Neuronal stem cell (in vitro differentiated cells): ENCODE results near the gene MIEN1.
"Not testable (repeated sequence)": the region's sequence is repeated elsewhere in the genome, so short reads cannot be mapped to it uniquely, and the experiment has no call there.

Experiments
- DNase-seq: peaks from one replicate; pipeline ENCODE4 v3.0.0-alpha.2; 2013; ENCODE audit warnings: low spot score
- H2AFZ ChIP-seq: one replicate; pipeline ENCODE4 v1.6.1; 2013; ENCODE audit warnings: mild to moderate bottlenecking, low read length, inconsistent platforms
- H2AK5ac ChIP-seq: 2 replicates; pipeline ENCODE4 v1.6.1; 2013; ENCODE audit warnings: low read depth, mild to moderate bottlenecking, inconsistent platforms, low read length, moderate library complexity, mixed read lengths
- H2BK120ac ChIP-seq: 2 replicates; pipeline ENCODE4 v1.6.1; 2013; ENCODE audit warnings: low read depth, mild to moderate bottlenecking, inconsistent platforms, low read length, moderate library complexity, mixed read lengths
- H2BK12ac ChIP-seq: one replicate; pipeline ENCODE4 v1.6.1; 2013; ENCODE audit warnings: low read length, inconsistent platforms
- H2BK15ac ChIP-seq: 2 replicates; pipeline ENCODE4 v1.6.1; 2013; ENCODE audit warnings: mild to moderate bottlenecking, low read length, inconsistent platforms, mixed read lengths
- H2BK5ac ChIP-seq: one replicate; pipeline ENCODE4 v1.6.1; 2013; ENCODE audit warnings: inconsistent platforms, mild to moderate bottlenecking, low read length, moderate library complexity
- H3K14ac ChIP-seq: one replicate; pipeline ENCODE4 v1.6.1; 2013; ENCODE audit warnings: low read length, inconsistent platforms
- H3K18ac ChIP-seq: 2 replicates; pipeline ENCODE4 v1.6.1; 2013; ENCODE audit warnings: low read length, inconsistent platforms
- H3K23ac ChIP-seq: 2 replicates; pipeline ENCODE4 v1.6.1; 2013; ENCODE audit warnings: low read depth, mild to moderate bottlenecking, mixed read lengths, low read length, inconsistent platforms; ENCODE audit not compliant: poor library complexity
- H3K27ac ChIP-seq: replicated peaks from 3 replicates; pipeline ENCODE4 v1.5.1; 2013; ENCODE audit warnings: low read length, inconsistent platforms
- H3K27me3 ChIP-seq, 3 experiments: 2 replicates each; pipeline ENCODE4 v1.6.1; 2013; ENCODE audit warnings: low read length in 3 of 3, mild to moderate bottlenecking in 2 of 3, inconsistent platforms in 1 of 3, low read depth in 1 of 3, mixed read lengths in 1 of 3, moderate library complexity in 1 of 3; ENCODE audit not compliant: control insufficient read depth in 3 of 3, insufficient read depth in 3 of 3
- H3K36me3 ChIP-seq, 2 donors: replicated peaks in 1 of 2; 2 replicates each; pipeline ENCODE4 v1.6.1; 2013; ENCODE audit warnings: low read length in 2 of 2; ENCODE audit not compliant: control insufficient read depth in 2 of 2, insufficient read depth in 2 of 2
- H3K4ac ChIP-seq: 2 replicates; pipeline ENCODE4 v1.6.1; 2013; ENCODE audit warnings: inconsistent platforms, mild to moderate bottlenecking, low read length, moderate library complexity
- H3K4me1 ChIP-seq, 2 donors: 1 replicate in 1 of 2; 2 replicates in 1 of 2; pipeline ENCODE4 v1.6.1; 2013; ENCODE audit warnings: low read length in 2 of 2, low read depth in 1 of 2; ENCODE audit not compliant: control insufficient read depth in 2 of 2, insufficient read depth in 1 of 2
- H3K4me2 ChIP-seq: one replicate; pipeline ENCODE4 v1.6.1; 2013; ENCODE audit warnings: mild to moderate bottlenecking, low read length, inconsistent platforms; ENCODE audit not compliant: insufficient read depth, poor library complexity, severe bottlenecking
- H3K4me3 ChIP-seq, 2 donors: 2 replicates each; pipeline ENCODE4 v1.5.1; 2013; ENCODE audit warnings: low read length in 2 of 2, mild to moderate bottlenecking in 2 of 2, inconsistent platforms in 1 of 2, moderate library complexity in 1 of 2
- H3K79me1 ChIP-seq: one replicate; pipeline ENCODE4 v1.6.1; 2013; ENCODE audit warnings: low read depth, mild to moderate bottlenecking, inconsistent platforms, low read length, moderate library complexity
- H3K9ac ChIP-seq: one replicate; pipeline ENCODE4 v1.6.1; 2013; ENCODE audit warnings: mild to moderate bottlenecking, low read depth, low read length, inconsistent platforms; ENCODE audit not compliant: poor library complexity
- H3K9me3 ChIP-seq, 2 donors: replicated peaks in 1 of 2; 2 replicates each; pipeline versions ENCODE3 to v1.6.1; 2013; ENCODE audit warnings: low read length in 2 of 2, mild to moderate bottlenecking in 2 of 2, inconsistent platforms in 1 of 2, low read depth in 1 of 2, mixed read lengths in 1 of 2, moderate library complexity in 1 of 2; ENCODE audit not compliant: control insufficient read depth in 2 of 2, insufficient read depth in 1 of 2
- H4K8ac ChIP-seq: one replicate; pipeline ENCODE4 v1.6.1; 2013; ENCODE audit warnings: low read depth, mild to moderate bottlenecking, inconsistent platforms, low read length, moderate library complexity
- H4K91ac ChIP-seq: one replicate; pipeline ENCODE4 v1.6.1; 2013; ENCODE audit warnings: low read length, low read depth, mild to moderate bottlenecking, inconsistent platforms; ENCODE audit not compliant: poor library complexity
- WGBS, 2 donors: extraction: QIAGEN DNeasy Blood & Tissue Kit; methylation state at CpG; one replicate each; pipeline ENCODE4 v1.1.7; 2013; ENCODE audit warnings: missing lambda C conversion rate in 2 of 2, mixed read lengths in 1 of 2; ENCODE audit not compliant: insufficient read length in 2 of 2, insufficient replicate concordance in 1 of 2; ENCODE audit errors: extremely low coverage in 2 of 2; 5-methylcytosine and 5-hydroxymethylcytosine counted together

The MIEN1 gene

GRCh38 chr17:39750131-39751015, 20.0 kb upstream of the MIEN1 start:
- Histone ChIP-seq H3K36me3 (no peaks in the 10 kb centered on the region), H3K27me3 (peaks cover 0 to 40% (median 13%) of the 10 kb centered on the region in 3 experiments), H3K4me2 (no peak overlapping the region), H3K27ac (no peak overlapping the region), H3K14ac (peak overlapping the region; percentile 67), H3K4ac (no peak overlapping the region), H3K9me3 (peaks cover 2% of the 10 kb centered on the region in 2 donors), H2BK120ac (no peak overlapping the region), H3K18ac (peak overlapping the region; percentile 84), H3K9ac (peak overlapping the region; percentile 64), H4K91ac (no peak overlapping the region), H2BK5ac (no peak overlapping the region), H3K79me1 (peaks cover 3% of the 10 kb centered on the region), H2AFZ (no peak overlapping the region), H2AK5ac (no peak overlapping the region), H3K4me3 (no peak overlapping the region), H4K8ac (no peak overlapping the region), H2BK15ac (peak overlapping the region; percentile 16), H2BK12ac (no peak overlapping the region), H3K4me1 (peaks cover 1 to 4% of the 10 kb centered on the region in 2 donors), H3K23ac (no peak overlapping the region)
- no CpG with 5 or more reads among the region's 9 CpGs for WGBS, 2 donors
- no peak for DNase-seq

- not testable (repeated sequence) for H3K14ac ChIP-seq, H3K79me1 ChIP-seq, H2AK5ac ChIP-seq, H4K8ac ChIP-seq, H3K9ac ChIP-seq, DNase-seq, H3K27ac ChIP-seq, H2BK15ac ChIP-seq, H3K4me1 ChIP-seq, H3K4ac ChIP-seq, H3K9me3 ChIP-seq, H2BK5ac ChIP-seq, H3K18ac ChIP-seq, H2BK120ac ChIP-seq, H2BK12ac ChIP-seq, H4K91ac ChIP-seq, H3K4me3 ChIP-seq, H3K4me2 ChIP-seq, H2AFZ ChIP-seq, H3K23ac ChIP-seq, H3K36me3 ChIP-seq
- peaks cover 0 to 52% (median 6%) of the 10 kb centered on the region in 3 experiments for H3K27me3 ChIP-seq
- WGBS, 2 donors: no CpG with 5 or more reads among the region's 8 CpGs
Observed at GRCh38 chr17:39748444-39749034, 18.2 kb upstream of the MIEN1 start.

- no peak overlapping the region for H3K9ac ChIP-seq
- DNase-seq: no peak
- no peak overlapping the region for H2AFZ ChIP-seq
- H3K18ac ChIP-seq: peak overlapping the region; percentile 64
- H4K8ac ChIP-seq: no peak overlapping the region
- no peak overlapping the region for H2BK15ac ChIP-seq
- H2BK12ac ChIP-seq: no peak overlapping the region
- peaks cover 0 to 2% of the 10 kb centered on the region in 2 donors for H3K4me1 ChIP-seq
- H3K27me3 ChIP-seq: peaks cover 0 to 52% (median 0%) of the 10 kb centered on the region in 3 experiments
- H3K4ac ChIP-seq: no peak overlapping the region
- no CpG with 5 or more reads among the region's 4 CpGs for WGBS, 2 donors
- no peak overlapping the region for H3K27ac ChIP-seq
- no peak overlapping the region for H2BK5ac ChIP-seq
- H2BK120ac ChIP-seq: no peak overlapping the region
- H3K4me2 ChIP-seq: peak overlapping the region; percentile 18
- H3K4me3 ChIP-seq: no peak overlapping the region
- no peak overlapping the region for H2AK5ac ChIP-seq
- H4K91ac ChIP-seq: no peak overlapping the region
- H3K14ac ChIP-seq: no peak overlapping the region
- no peaks in the 10 kb centered on the region for H3K36me3 ChIP-seq
- H3K9me3 ChIP-seq: no peaks in the 10 kb centered on the region
- H3K23ac ChIP-seq: peak overlapping the region; percentile 31
- peaks cover 3% of the 10 kb centered on the region for H3K79me1 ChIP-seq
Observed at GRCh38 chr17:39747745-39748144, 17.4 kb upstream of the MIEN1 start.

GRCh38 chr17:39746145-39746461, 15.8 kb upstream of the MIEN1 start:
- no peaks in the 10 kb centered on the region for H3K9me3 ChIP-seq
- peaks cover 0 to 2% of the 10 kb centered on the region in 2 donors for H3K4me1 ChIP-seq
- WGBS, 2 donors: no CpG with 5 or more reads among the region's 7 CpGs
- H3K79me1 ChIP-seq: peaks cover 3% of the 10 kb centered on the region
- H4K8ac ChIP-seq: no peak overlapping the region
- H3K18ac ChIP-seq: no peak overlapping the region
- no peak overlapping the region for H2BK5ac ChIP-seq
- no peak overlapping the region for H2BK15ac ChIP-seq
- H3K4ac ChIP-seq: peak overlapping the region; percentile 66
- no peak overlapping the region for H3K23ac ChIP-seq
- H3K4me2 ChIP-seq: no peak overlapping the region
- H3K9ac ChIP-seq: no peak overlapping the region
- H2AFZ ChIP-seq: no peak overlapping the region
- H3K27ac ChIP-seq: no peak overlapping the region
- H3K36me3 ChIP-seq: no peaks in the 10 kb centered on the region
- H2BK12ac ChIP-seq: peak overlapping the region; percentile 73
- no peak overlapping the region for H4K91ac ChIP-seq
- H2BK120ac ChIP-seq: no peak overlapping the region
- peak overlapping the region; percentile 46 for H2AK5ac ChIP-seq
- DNase-seq: no peak
- H3K14ac ChIP-seq: no peak overlapping the region
- H3K27me3 ChIP-seq: peaks cover 0 to 67% (median under 1%) of the 10 kb centered on the region in 3 experiments
- no peak overlapping the region for H3K4me3 ChIP-seq
